ENCODE data around the gene MARCHF2. TPM values are rescaled to one million over a fixed set of nuclear protein-coding genes. Genes with fewer than 3 reads are reported as not detected.

MARCHF2 gene
- total RNA-seq, 1 donor from 2014 or later, result 38.1 TPM

- Histone ChIP-seq H3K36me3 (ENCODE audit: control insufficient read depth in 3 of 3, insufficient read depth in 3 of 3, low read length in 3 of 3) (peaks cover 64 to 76% (median 74%) of the 10 kb centered on the region in 3 donors), H3K27me3 (ENCODE audit: control insufficient read depth in 3 of 3, insufficient read depth in 3 of 3, low read length in 3 of 3) (no peaks in the 10 kb centered on the region)
Measured at GRCh38 chr19:8468761-8469373, 55.8 kb downstream of the MARCHF2 start.

GRCh38 chr19:8469613-8470368 lies 56.7 kb downstream of the MARCHF2 start:
- H3K9me3 ChIP-seq (ENCODE audit: control insufficient read depth in 3 of 3, low read length in 3 of 3), result no peaks in the 10 kb centered on the region
- no peaks in the 10 kb centered on the region for H3K4me1 ChIP-seq (ENCODE audit: control insufficient read depth in 3 of 3, insufficient read depth in 3 of 3, low read length in 3 of 3)
- no peak overlapping the region for H3K27ac ChIP-seq (ENCODE audit: low read depth, low read length)

More at GRCh38 chr19:8468761-8469373, 55.8 kb downstream of the MARCHF2 start:
- Histone ChIP-seq H3K4me1 (ENCODE audit: control insufficient read depth in 3 of 3, insufficient read depth in 3 of 3, low read length in 3 of 3) (no peaks in the 10 kb centered on the region), H3K9me3 (ENCODE audit: control insufficient read depth in 3 of 3, low read length in 3 of 3) (no peaks in the 10 kb centered on the region), H3K9ac (ENCODE audit: low read depth in 1 of 3, low read length in 3 of 3) (no peak overlapping the region), H3K27ac (ENCODE audit: low read depth, low read length) (no peak overlapping the region), H3K4me3 (ENCODE audit: low read length in 3 of 3) (no peak overlapping the region)

DNA sequence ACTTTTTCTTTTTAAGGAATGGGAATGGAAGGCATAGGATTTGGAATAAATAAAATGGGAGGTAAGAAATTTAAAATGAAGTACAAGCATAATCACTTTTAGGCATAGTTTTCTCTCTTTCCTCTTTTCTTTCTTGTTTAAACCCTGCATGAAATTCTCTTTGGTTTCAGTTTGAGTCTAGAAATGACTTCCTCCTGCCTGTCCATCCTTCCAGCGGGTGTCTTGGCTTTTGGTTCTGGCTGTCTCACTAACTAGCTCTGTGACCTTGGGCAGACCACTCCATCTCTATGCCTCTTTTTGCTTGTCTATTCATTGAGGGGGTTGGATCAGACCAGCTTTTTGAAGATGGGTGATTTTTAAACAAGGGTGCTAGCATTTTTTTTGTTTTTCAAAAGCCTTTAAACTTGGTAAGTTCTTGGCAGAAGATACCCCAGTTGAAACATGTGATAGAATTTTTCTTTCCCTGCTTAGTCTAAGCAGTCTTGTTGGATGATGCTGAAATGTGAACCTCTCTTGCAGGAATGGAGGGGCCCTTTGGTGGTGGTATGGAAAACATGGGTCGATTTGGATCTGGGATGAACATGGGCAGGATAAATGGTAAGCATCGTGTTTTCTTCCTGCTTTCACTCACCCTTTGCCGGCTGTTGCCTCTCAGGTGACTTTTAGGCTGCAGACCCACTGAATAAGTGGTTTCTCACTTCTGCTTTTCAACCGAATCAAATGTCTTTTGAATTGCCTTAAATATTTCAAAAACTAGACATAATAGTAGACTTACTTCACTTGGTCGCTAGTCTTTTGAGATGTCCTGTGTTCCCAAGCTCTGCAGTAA lies 60.8 kb downstream of the MARCHF2 start:
- no peaks in the 10 kb centered on the region for H3K9me3 ChIP-seq (ENCODE audit: control insufficient read depth in 3 of 3, low read length in 3 of 3)
- H3K36me3 ChIP-seq (ENCODE audit: control insufficient read depth in 3 of 3, insufficient read depth in 3 of 3, low read length in 3 of 3), result peaks cover 60 to 69% (median 68%) of the 10 kb centered on the region in 3 donors
- H3K4me1 ChIP-seq (ENCODE audit: control insufficient read depth in 3 of 3, insufficient read depth in 3 of 3, low read length in 3 of 3), result peaks cover 10 to 16% (median 15%) of the 10 kb centered on the region in 3 donors
- H3K27me3 ChIP-seq (ENCODE audit: control insufficient read depth in 3 of 3, insufficient read depth in 3 of 3, low read length in 3 of 3), result no peaks in the 10 kb centered on the region
- H3K4me3 ChIP-seq (ENCODE audit: low read length in 3 of 3), result no peak overlapping the region
- H3K27ac ChIP-seq (ENCODE audit: low read depth, low read length), result no peak overlapping the region
- H3K9ac ChIP-seq (ENCODE audit: low read depth in 1 of 3, low read length in 3 of 3), result no peak overlapping the region

More at GRCh38 chr19:8469613-8470368, 56.7 kb downstream of the MARCHF2 start:
- Histone ChIP-seq H3K9ac (ENCODE audit: low read depth in 1 of 3, low read length in 3 of 3) (no peak overlapping the region), H3K27me3 (ENCODE audit: control insufficient read depth in 3 of 3, insufficient read depth in 3 of 3, low read length in 3 of 3) (no peaks in the 10 kb centered on the region), H3K36me3 (ENCODE audit: control insufficient read depth in 3 of 3, insufficient read depth in 3 of 3, low read length in 3 of 3) (peaks cover 66 to 78% (median 77%) of the 10 kb centered on the region in 3 donors), H3K4me3 (ENCODE audit: low read length in 3 of 3) (no peak overlapping the region)

DNA sequence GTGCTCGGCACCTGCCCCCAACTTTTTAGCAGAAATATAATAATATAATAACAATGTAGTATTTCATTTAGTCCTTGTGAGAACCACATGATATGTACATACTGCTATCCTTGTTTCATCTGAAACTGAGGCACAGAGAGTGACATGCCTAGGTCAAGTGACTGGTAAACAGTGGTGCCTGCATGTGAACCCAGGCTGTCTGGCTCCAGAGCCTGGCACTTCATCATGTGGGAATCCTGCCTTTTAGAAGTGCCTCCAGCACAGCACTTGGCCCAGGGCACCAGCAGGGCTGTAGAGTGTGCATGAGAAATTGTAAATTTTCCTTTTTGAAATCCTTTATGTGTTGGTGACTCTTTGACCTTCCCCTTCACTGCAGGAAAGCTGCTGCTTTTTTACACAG lies 61.9 kb downstream of the MARCHF2 start:
- Histone ChIP-seq H3K27ac (ENCODE audit: low read depth, low read length) (no peak overlapping the region), H3K9ac (ENCODE audit: low read depth in 1 of 3, low read length in 3 of 3) (no peak overlapping the region), H3K36me3 (ENCODE audit: control insufficient read depth in 3 of 3, insufficient read depth in 3 of 3, low read length in 3 of 3) (peaks cover 49 to 61% (median 60%) of the 10 kb centered on the region in 3 donors), H3K9me3 (ENCODE audit: control insufficient read depth in 3 of 3, low read length in 3 of 3) (no peaks in the 10 kb centered on the region), H3K27me3 (ENCODE audit: control insufficient read depth in 3 of 3, insufficient read depth in 3 of 3, low read length in 3 of 3) (no peaks in the 10 kb centered on the region), H3K4me1 (ENCODE audit: control insufficient read depth in 3 of 3, insufficient read depth in 3 of 3, low read length in 3 of 3) (peaks cover 14 to 18% (median 16%) of the 10 kb centered on the region in 3 donors), H3K4me3 (ENCODE audit: low read length in 3 of 3) (no peak overlapping the region)

DNA sequence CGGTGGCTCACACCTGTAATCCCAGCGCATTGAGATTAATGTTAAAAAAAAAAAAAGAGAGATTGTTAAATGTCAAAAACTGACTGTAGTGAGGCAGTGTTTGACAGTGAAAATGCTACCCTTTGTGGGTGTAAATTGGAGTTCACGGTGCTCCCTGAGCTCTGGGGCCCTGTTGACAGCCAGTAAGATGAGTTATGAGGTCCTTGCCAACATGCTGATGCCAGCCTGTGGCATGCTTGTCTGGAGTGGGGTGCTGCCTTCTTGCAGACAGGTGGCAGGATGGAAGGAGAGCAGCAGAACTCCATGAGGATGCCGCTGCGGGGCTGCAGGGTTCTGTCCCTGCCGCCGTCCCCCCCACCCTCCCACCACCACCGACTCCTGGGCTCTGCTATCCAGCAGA lies 63.4 kb downstream of the MARCHF2 start:
- Histone ChIP-seq H3K9me3 (ENCODE audit: control insufficient read depth in 3 of 3, low read length in 3 of 3) (no peaks in the 10 kb centered on the region), H3K4me1 (ENCODE audit: control insufficient read depth in 3 of 3, insufficient read depth in 3 of 3, low read length in 3 of 3) (peaks cover 24 to 25% (median 25%) of the 10 kb centered on the region in 3 donors), H3K27me3 (ENCODE audit: control insufficient read depth in 3 of 3, insufficient read depth in 3 of 3, low read length in 3 of 3) (no peaks in the 10 kb centered on the region), H3K9ac (ENCODE audit: low read depth in 1 of 3, low read length in 3 of 3) (no peak overlapping the region), H3K36me3 (ENCODE audit: control insufficient read depth in 3 of 3, insufficient read depth in 3 of 3, low read length in 3 of 3) (peaks cover 42 to 55% (median 53%) of the 10 kb centered on the region in 3 donors), H3K27ac (ENCODE audit: low read depth, low read length) (no peak overlapping the region), H3K4me3 (ENCODE audit: low read length in 3 of 3) (no peak overlapping the region)

- no peaks in the 10 kb centered on the region for H3K9me3 ChIP-seq (ENCODE audit: control insufficient read depth in 3 of 3, low read length in 3 of 3)
- H3K27ac ChIP-seq (ENCODE audit: low read depth, low read length), result no peak overlapping the region
- H3K27me3 ChIP-seq (ENCODE audit: control insufficient read depth in 3 of 3, insufficient read depth in 3 of 3, low read length in 3 of 3), result no peaks in the 10 kb centered on the region
- H3K36me3 ChIP-seq (ENCODE audit: control insufficient read depth in 3 of 3, insufficient read depth in 3 of 3, low read length in 3 of 3), result peaks cover 36 to 53% (median 44%) of the 10 kb centered on the region in 3 donors
- peaks cover 29 to 35% (median 31%) of the 10 kb centered on the region in 3 donors for H3K4me1 ChIP-seq (ENCODE audit: control insufficient read depth in 3 of 3, insufficient read depth in 3 of 3, low read length in 3 of 3)
- no peak overlapping the region for H3K4me3 ChIP-seq (ENCODE audit: low read length in 3 of 3)
- H3K9ac ChIP-seq (ENCODE audit: low read depth in 1 of 3, low read length in 3 of 3), result no peak overlapping the region
Measured at GRCh38 chr19:8477889-8478288, 64.8 kb downstream of the MARCHF2 start.

DNA sequence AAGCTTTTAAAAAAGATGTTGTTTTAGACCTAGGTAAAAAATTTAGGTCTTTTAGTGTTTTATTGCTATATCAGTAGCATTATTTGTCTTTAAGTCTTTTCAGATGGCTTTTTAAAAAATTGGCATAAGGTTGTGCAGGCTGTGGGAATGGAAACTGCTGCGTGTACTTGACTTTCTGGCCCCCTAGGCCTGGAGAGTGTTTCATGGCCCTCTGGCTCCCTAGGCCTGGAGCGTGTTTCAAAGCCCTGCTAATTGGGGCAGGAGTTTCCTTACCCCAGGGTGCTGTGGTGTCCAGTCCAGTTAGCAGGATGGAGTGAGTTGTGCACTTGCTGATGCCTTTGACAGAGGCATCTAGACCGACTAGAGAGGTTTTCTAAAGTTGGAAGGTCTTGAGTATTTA lies 65.5 kb downstream of the MARCHF2 start:
- Histone ChIP-seq H3K4me3 (ENCODE audit: low read length in 3 of 3) (no peak overlapping the region), H3K27me3 (ENCODE audit: control insufficient read depth in 3 of 3, insufficient read depth in 3 of 3, low read length in 3 of 3) (no peaks in the 10 kb centered on the region), H3K27ac (ENCODE audit: low read depth, low read length) (no peak overlapping the region), H3K9ac (ENCODE audit: low read depth in 1 of 3, low read length in 3 of 3) (no peak overlapping the region), H3K4me1 (ENCODE audit: control insufficient read depth in 3 of 3, insufficient read depth in 3 of 3, low read length in 3 of 3) (peaks cover 29 to 35% (median 31%) of the 10 kb centered on the region in 3 donors), H3K9me3 (ENCODE audit: control insufficient read depth in 3 of 3, low read length in 3 of 3) (no peaks in the 10 kb centered on the region), H3K36me3 (ENCODE audit: control insufficient read depth in 3 of 3, insufficient read depth in 3 of 3, low read length in 3 of 3) (peaks cover 41 to 60% (median 47%) of the 10 kb centered on the region in 3 donors)

GRCh38 chr19:8481201-8481600 lies 68.1 kb downstream of the MARCHF2 start:
- Histone ChIP-seq H3K4me1 (ENCODE audit: control insufficient read depth in 3 of 3, insufficient read depth in 3 of 3, low read length in 3 of 3) (peaks cover 26 to 31% (median 28%) of the 10 kb centered on the region in 3 donors), H3K9ac (ENCODE audit: low read depth in 1 of 3, low read length in 3 of 3) (peak overlapping the region in 1 of 3 donors; percentile 33), H3K4me3 (ENCODE audit: low read length in 3 of 3) (no peak overlapping the region), H3K27ac (ENCODE audit: low read depth, low read length) (no peak overlapping the region), H3K9me3 (ENCODE audit: control insufficient read depth in 3 of 3, low read length in 3 of 3) (no peaks in the 10 kb centered on the region), H3K36me3 (ENCODE audit: control insufficient read depth in 3 of 3, insufficient read depth in 3 of 3, low read length in 3 of 3) (peaks cover 46 to 59% (median 48%) of the 10 kb centered on the region in 3 donors), H3K27me3 (ENCODE audit: control insufficient read depth in 3 of 3, insufficient read depth in 3 of 3, low read length in 3 of 3) (no peaks in the 10 kb centered on the region)

DNA sequence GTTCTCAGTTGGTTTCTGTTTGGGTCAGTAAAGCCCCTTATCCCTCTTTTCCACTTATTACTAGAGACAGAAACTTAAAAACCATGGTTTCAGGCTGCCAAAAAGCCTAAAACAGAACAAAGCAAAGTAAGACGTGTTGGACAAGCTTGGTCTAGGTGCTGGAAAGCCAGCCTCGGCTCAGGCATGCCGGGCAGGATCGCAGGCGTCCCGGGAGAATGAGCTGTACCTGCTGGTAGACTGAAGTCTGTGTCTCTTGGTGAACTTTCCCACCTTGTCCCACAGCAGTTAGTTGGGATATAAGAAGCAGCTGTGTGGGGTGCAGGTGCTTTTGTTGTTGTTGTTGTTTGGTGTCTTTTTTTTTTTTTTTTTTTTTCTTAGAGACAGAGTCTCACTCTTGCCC lies 68.5 kb downstream of the MARCHF2 start:
- no peak overlapping the region for H3K4me3 ChIP-seq (ENCODE audit: low read length in 3 of 3)
- no peaks in the 10 kb centered on the region for H3K9me3 ChIP-seq (ENCODE audit: control insufficient read depth in 3 of 3, low read length in 3 of 3)
- H3K27me3 ChIP-seq (ENCODE audit: control insufficient read depth in 3 of 3, insufficient read depth in 3 of 3, low read length in 3 of 3), result no peaks in the 10 kb centered on the region
- H3K36me3 ChIP-seq (ENCODE audit: control insufficient read depth in 3 of 3, insufficient read depth in 3 of 3, low read length in 3 of 3), result peaks cover 47 to 63% (median 49%) of the 10 kb centered on the region in 3 donors
- peak overlapping the region in 1 of 3 donors; percentile 33 for H3K9ac ChIP-seq (ENCODE audit: low read depth in 1 of 3, low read length in 3 of 3)
- H3K27ac ChIP-seq (ENCODE audit: low read depth, low read length), result no peak overlapping the region
- H3K4me1 ChIP-seq (ENCODE audit: control insufficient read depth in 3 of 3, insufficient read depth in 3 of 3, low read length in 3 of 3), result peaks cover 22 to 31% (median 28%) of the 10 kb centered on the region in 3 donors

Measured in skeletal muscle tissue (tissue), 4 donors.